AG04450 (cell line): ENCODE data around the gene ZBTB43. TPM values are rescaled to one million over a fixed set of nuclear protein-coding genes. Genes with fewer than 3 reads are reported as not detected.
"Not testable (repeated sequence)": the region's sequence is repeated elsewhere in the genome, so short reads cannot be mapped to it uniquely, and the experiment has no call there.

Source experiments
- CTCF ChIA-PET: fragments of 300-600, 350-600 bp; formaldehyde crosslinking; extraction: SDS; loops from one replicate; lab custom pipeline; 2022; ENCODE audit warnings: antibody characterized with exemption, inconsistent platforms; lab: Charles Lee
- POLR2A ChIA-PET: fragments of 350-600 bp; formaldehyde crosslinking; extraction: SDS; loops from one replicate; lab custom pipeline; 2021; ENCODE audit warnings: antibody characterized with exemption, inconsistent platforms; lab: Yijun Ruan, JAX
- DNase-seq: peaks from one replicate; pipeline ENCODE4 v3.0.0-alpha.2; 2011; ENCODE audit warnings: low read depth, low spot score
- H3K27ac ChIP-seq: one replicate; pipeline ENCODE4 v1.5.1; 2012; ENCODE audit warnings: low read depth, low read length, control low read depth
- H3K27me3 ChIP-seq: one replicate; pipeline ENCODE4 v1.6.0; 2012; ENCODE audit warnings: low read length; ENCODE audit not compliant: control insufficient read depth, insufficient read depth
- H3K4me3 ChIP-seq: 2 replicates; pipeline ENCODE4 v1.5.1; 2011; ENCODE audit warnings: mild to moderate bottlenecking, low read depth, low read length, control low read depth
- H3K9me3 ChIP-seq: 2 replicates; pipeline ENCODE4 v1.5.1; 2012; ENCODE audit warnings: low read length; ENCODE audit not compliant: control insufficient read depth, insufficient read depth
- CTCF ChIP-seq: IDR thresholded peaks from 2 replicates; pipeline ENCODE4 v1.5.1; 2011; ENCODE audit warnings: low read depth, low read length, control low read depth, inconsistent platforms
- polyA plus RNA-seq: library from polyadenylated mRNA; depleted of rRNA; stranded (reverse); fragments of >200 nt; gene quantifications from 2 replicates; pipeline ENCODE4 v1.2.3, GENCODE V29; 2011

The ZBTB43 gene
- polyA plus RNA-seq, 1 experiment, result 11.7 TPM

- TF ChIP-seq CTCF, result no peak
- H3K4me3 ChIP-seq, result no peak overlapping the region
- ChIA-PET CTCF (no interaction called here), POLR2A (no interaction called here)
- no peak for DNase-seq
- no peaks in the 10 kb centered on the region for H3K27me3 ChIP-seq
- H3K9me3 ChIP-seq, result peaks cover 12% of the 10 kb centered on the region
- no peak overlapping the region for H3K27ac ChIP-seq
Measured at GRCh38 chr9:126822873-126823272, 18.0 kb downstream of the ZBTB43 start.

- not testable (repeated sequence) for H3K4me3 ChIP-seq, H3K27me3 ChIP-seq, DNase-seq, H3K9me3 ChIP-seq, H3K27ac ChIP-seq
- ChIA-PET POLR2A (interaction anchor here (0.6 kb wide), 1 partner anchor 35 kb away, joined by 3 read pairs; no protein-coding TSS in a partner anchor), CTCF (interaction anchor here (0.6 kb wide), 1 partner anchor 36 kb away, joined by 3 read pairs; the partner anchor contains the start of gene ZBTB34)
Measured at GRCh38 chr9:126824052-126824451, 19.2 kb downstream of the ZBTB43 start.

- ChIA-PET CTCF (interaction anchor here (0.6 kb wide), 1 partner anchor 37 kb away, joined by 3 read pairs; no protein-coding TSS in a partner anchor), POLR2A (interaction anchor here (0.6 kb wide), 1 partner anchor 12 kb away, joined by 3 read pairs; no protein-coding TSS in a partner anchor)
Measured at GRCh38 chr9:126827227-126827626, 22.4 kb downstream of the ZBTB43 start.

GRCh38 chr9:126829035-126829434 is 24.2 kb downstream of the ZBTB43 start:
- CTCF ChIA-PET, result interaction anchor here (0.6 to 0.8 kb wide), 3 partner anchors 16 to 34 kb away, joined by 3 read pairs; no protein-coding TSS in a partner anchor
- Histone ChIP-seq H3K27ac (no peak overlapping the region), H3K4me3 (no peak overlapping the region), H3K9me3 (no peaks in the 10 kb centered on the region), H3K27me3 (no peaks in the 10 kb centered on the region)
- POLR2A ChIA-PET, result no interaction called here
- TF ChIP-seq CTCF, result no peak
- DNase-seq, result no peak

More at GRCh38 chr9:126827227-126827626, 22.4 kb downstream of the ZBTB43 start:
- Histone ChIP-seq H3K27me3 (no peaks in the 10 kb centered on the region), H3K9me3 (no peaks in the 10 kb centered on the region), H3K4me3 (no peak overlapping the region), H3K27ac (no peak overlapping the region)
- DNase-seq, result no peak
- no peak for TF ChIP-seq CTCF

GRCh38 chr9:126830827-126831226 is 26.0 kb downstream of the ZBTB43 start:
- POLR2A ChIA-PET, result no interaction called here
- no peak for TF ChIP-seq CTCF
- Histone ChIP-seq H3K9me3 (no peaks in the 10 kb centered on the region), H3K27me3 (no peaks in the 10 kb centered on the region), H3K4me3 (no peak overlapping the region), H3K27ac (no peak overlapping the region)
- CTCF ChIA-PET, result interaction anchor here (1.1 kb wide), 1 partner anchor 29 kb away, joined by 12 read pairs; no protein-coding TSS in a partner anchor
- no peak for DNase-seq
